ENCODE measurements around the gene PRG2.

Gene PRG2

DNA sequence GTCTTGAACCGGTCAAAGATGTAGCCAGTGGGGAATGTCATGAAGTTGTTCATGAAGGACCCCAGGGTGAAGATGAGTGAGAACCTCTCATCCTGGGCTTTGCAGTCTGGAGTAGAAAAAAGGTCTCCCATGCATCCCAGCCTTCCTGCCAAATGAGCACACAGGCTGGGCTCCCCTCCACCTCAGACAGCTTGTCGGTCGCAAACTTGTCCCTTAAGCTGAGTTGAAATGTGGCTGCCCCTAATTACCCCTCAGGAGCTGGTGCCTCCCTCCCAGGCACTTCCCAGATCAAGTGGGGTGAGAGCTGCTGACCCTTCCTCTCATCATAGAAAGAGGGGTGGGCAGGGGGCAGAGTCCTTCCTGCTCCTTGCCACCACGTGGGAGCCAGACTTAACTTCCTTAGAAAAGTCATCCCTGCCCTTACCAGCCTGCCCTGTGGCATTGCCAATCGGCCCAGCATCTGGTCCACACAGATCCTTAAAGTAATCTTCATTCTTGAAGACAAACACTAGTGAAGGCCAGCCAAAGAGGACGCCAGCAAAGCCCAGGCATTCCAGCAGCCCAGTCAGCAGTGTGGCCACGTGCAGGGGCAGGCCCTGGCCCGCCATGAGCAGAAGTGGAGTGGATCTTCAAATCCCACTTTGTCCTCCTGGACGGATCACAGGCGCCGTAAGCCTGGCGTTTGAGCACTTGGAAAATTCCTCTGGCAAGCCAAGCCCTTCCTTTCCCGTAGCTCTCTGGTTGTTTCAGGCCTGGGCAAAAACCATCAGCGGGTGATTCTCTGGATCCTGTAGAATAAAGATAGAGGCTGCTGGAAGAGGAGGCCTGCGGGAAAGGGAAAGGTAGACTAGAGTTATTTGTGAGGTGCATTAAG, 35.4 kb upstream of the PRG2 start:
- peak; percentile 52 to 72 for DNase-seq
- TF ChIP-seq POLR2A (IDR thresholded peaks at IDR 0.05; ENCODE audit: low read length) (no peak), GATA1 (IDR thresholded peaks at IDR 0.05; ENCODE audit: low read depth, low read length) (no peak)

GRCh38 chr11:57424792-57425564, 34.5 kb upstream of the PRG2 start:
- peak; percentile 98 to 99 for DNase-seq
- TF ChIP-seq GATA1 (IDR thresholded peaks at IDR 0.05; ENCODE audit: low read depth, low read length) (peak; percentile 86), POLR2A (IDR thresholded peaks at IDR 0.05; ENCODE audit: low read length) (peak; percentile 92)

- TF ChIP-seq GATA1 (IDR thresholded peaks at IDR 0.05; ENCODE audit: low read depth, low read length) = no peak
- TF ChIP-seq POLR2A (IDR thresholded peaks at IDR 0.05; ENCODE audit: low read length) = no peak
- DNase-seq = peak; percentile 42 to 54
These were observed 33.8 kb upstream of the PRG2 start for GRCh38 chr11:57424137-57424791.

DNA sequence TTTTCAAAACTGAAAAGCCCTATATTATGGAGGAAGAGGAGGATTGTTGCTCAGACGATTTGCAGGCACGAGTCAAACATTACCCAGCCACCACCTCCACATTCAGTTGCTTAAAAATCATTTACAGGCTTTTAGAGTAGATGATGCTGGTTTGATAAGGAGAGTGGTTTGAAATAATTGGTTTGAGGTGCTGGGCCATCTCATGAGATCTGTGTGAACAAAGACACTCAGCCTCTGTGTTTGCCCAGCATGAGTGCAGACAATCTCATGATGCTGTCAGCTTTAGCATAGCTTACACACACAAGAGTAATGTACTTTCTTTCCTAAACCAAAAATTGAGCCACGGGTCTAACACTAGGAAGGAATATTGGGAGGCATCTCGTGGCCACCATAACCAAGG, 32.2 kb upstream of the PRG2 start:
- DNase-seq = no peak
- no peak for TF ChIP-seq POLR2A (IDR thresholded peaks at IDR 0.05; ENCODE audit: low read length)
- no peak for TF ChIP-seq GATA1 (IDR thresholded peaks at IDR 0.05; ENCODE audit: low read depth, low read length)

GRCh38 chr11:57421805-57422204, 31.4 kb upstream of the PRG2 start:
- no peak for DNase-seq
- TF ChIP-seq POLR2A (IDR thresholded peaks at IDR 0.05; ENCODE audit: low read length) (no peak), GATA1 (IDR thresholded peaks at IDR 0.05; ENCODE audit: low read depth, low read length) (no peak)

DNA sequence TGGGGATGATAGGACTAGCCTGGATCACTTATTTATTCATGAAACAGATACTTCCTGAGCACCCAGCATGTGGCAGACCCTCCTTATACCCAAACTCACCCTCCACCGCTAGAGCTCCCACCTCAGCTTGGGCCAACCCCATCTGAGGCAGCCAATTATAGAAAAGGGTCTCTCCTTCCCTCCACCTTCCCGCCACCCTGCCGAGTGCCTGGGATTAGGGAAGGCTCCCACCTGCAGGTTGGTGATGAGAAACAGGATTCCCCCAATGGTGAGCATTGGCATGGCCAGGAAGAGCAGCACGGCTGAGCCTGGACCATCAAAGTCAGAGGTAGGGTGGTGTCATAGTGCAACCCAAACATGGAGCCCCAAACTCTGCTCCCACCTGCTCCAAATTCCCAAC, 30.6 kb upstream of the PRG2 start:
- no peak for TF ChIP-seq GATA1 (IDR thresholded peaks at IDR 0.05; ENCODE audit: low read depth, low read length)
- TF ChIP-seq POLR2A (IDR thresholded peaks at IDR 0.05; ENCODE audit: low read length) = peak; percentile 32
- no peak for DNase-seq

DNA sequence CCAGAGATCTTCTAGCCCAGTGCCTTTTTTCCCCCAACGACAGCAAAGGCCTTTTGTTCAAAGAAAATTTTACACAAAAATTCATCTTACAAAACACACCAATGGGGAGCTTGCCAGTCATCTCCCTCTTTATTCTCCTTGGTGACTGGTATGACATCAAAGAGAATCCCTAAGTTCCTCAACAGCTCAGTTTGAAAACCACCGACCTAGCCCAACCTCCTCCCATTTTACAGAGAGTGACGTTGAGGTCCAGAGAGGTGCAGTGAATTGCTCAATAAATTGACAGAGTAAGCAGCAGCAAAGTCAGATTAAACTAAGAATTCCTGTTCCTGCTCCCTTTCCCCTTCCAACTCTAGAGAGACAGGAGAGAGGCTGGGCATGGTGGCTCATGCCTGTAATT, 28.7 kb upstream of the PRG2 start:
- TF ChIP-seq POLR2A (IDR thresholded peaks at IDR 0.05; ENCODE audit: low read length) (no peak), GATA1 (IDR thresholded peaks at IDR 0.05; ENCODE audit: low read depth, low read length) (no peak)
- DNase-seq = no peak

DNA sequence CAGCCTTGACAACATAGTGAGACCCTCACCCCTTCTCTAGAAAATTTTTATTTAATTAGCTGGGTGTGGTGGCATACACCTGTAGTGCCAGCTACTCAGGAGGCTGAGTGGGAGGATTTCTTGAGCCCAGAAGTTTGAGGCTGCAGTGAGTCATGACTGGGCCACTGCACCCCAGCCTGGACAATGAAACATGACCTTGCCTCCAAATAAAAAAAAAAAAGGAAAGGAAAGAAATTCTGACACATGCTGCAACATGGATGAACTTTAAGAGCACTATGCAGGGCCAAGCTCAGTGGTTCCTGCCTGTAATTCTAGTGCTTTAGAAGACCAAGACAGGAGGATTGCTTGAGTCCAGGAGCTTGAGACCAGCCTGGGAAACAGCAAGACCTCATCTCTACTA, 27.7 kb upstream of the PRG2 start:
- DNase-seq = no peak
- peak; percentile 12 for TF ChIP-seq POLR2A (IDR thresholded peaks at IDR 0.05; ENCODE audit: low read length)
- TF ChIP-seq GATA1 (IDR thresholded peaks at IDR 0.05; ENCODE audit: low read depth, low read length) = no peak

GRCh38 chr11:57417056-57417455, 26.6 kb upstream of the PRG2 start:
- DNase-seq = no peak
- TF ChIP-seq POLR2A (IDR thresholded peaks at IDR 0.05; ENCODE audit: low read length) (no peak), GATA1 (IDR thresholded peaks at IDR 0.05; ENCODE audit: low read depth, low read length) (no peak)

GRCh38 chr11:57416436-57416835, 26.0 kb upstream of the PRG2 start:
- TF ChIP-seq POLR2A (IDR thresholded peaks at IDR 0.05; ENCODE audit: low read length) = no peak
- no peak for TF ChIP-seq GATA1 (IDR thresholded peaks at IDR 0.05; ENCODE audit: low read depth, low read length)
- no peak for DNase-seq

- TF ChIP-seq GATA1 (IDR thresholded peaks at IDR 0.05; ENCODE audit: low read depth, low read length) = no peak
- TF ChIP-seq POLR2A (IDR thresholded peaks at IDR 0.05; ENCODE audit: low read length) = no peak
- no peak for DNase-seq
These were observed 24.3 kb upstream of the PRG2 start for GRCh38 chr11:57414612-57415212.

GRCh38 chr11:57413681-57414080, 23.2 kb upstream of the PRG2 start:
- TF ChIP-seq GATA1 (IDR thresholded peaks at IDR 0.05; ENCODE audit: low read depth, low read length) (no peak), POLR2A (IDR thresholded peaks at IDR 0.05; ENCODE audit: low read length) (no peak)
- no peak for DNase-seq

DNA sequence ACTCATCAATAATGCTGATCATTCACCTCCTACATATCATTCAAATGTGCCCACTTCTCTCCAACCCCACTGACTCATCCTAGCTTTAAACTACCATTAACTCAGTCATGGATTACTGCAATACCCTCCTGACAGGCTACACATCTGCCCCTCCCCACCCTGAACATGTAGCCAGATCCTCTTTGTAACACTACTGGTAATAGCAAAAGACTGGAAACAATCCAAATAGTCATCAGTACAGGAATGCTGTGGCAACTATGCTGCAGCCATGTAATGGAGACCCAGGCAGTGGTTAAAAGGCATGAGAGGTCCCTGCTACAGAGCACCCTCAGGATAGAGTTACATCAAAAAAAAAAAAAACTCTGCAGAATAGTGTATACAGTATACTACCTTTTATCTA, 19.8 kb upstream of the PRG2 start:
- no peak for DNase-seq
- peak; percentile 27 for TF ChIP-seq POLR2A (IDR thresholded peaks at IDR 0.05; ENCODE audit: low read length)
- TF ChIP-seq GATA1 (IDR thresholded peaks at IDR 0.05; ENCODE audit: low read depth, low read length) = no peak

Data from erythroblast (primary cell).